Adrenal gland (tissue), 12 donors: ENCODE measurements around the gene RADIL. TPM values are rescaled to one million over a fixed set of nuclear protein-coding genes. Genes with fewer than 3 reads are reported as not detected.

Experiments used
- DNase-seq, 7 donors: peaks; one replicate each; pipeline ENCODE4 v3.0.0-alpha.2; 2019 to 2020
- H3K27ac ChIP-seq, 5 donors: fragments of 200-600 bp; sonication (generic) in 4 of 5; 1 replicate in 3 of 5; 2 replicates in 2 of 5; pipeline versions ENCODE4 v1.5.1 to v1.8.0; 2016 to 2020; ENCODE audit warnings: mild to moderate bottlenecking in 1 of 5
- H3K27me3 ChIP-seq: fragments of 200-600 bp; 2 replicates; pipeline ENCODE4 v1.8.0; 2021
- H3K36me3 ChIP-seq, 2 donors: fragments of 200-600 bp; replicated peaks in 1 of 2; 1 replicate in 1 of 2; 2 replicates in 1 of 2; pipeline versions ENCODE4 v1.5.1 to v1.8.0; 2018 to 2022
- H3K4me1 ChIP-seq, 2 donors: fragments of 200-600 bp; replicated peaks in 1 of 2; 1 replicate in 1 of 2; 2 replicates in 1 of 2; pipeline versions ENCODE4 v1.5.1 to v1.8.0; 2018 to 2021
- H3K4me3 ChIP-seq, 4 donors: fragments of 200-600 bp; sonication (generic) in 3 of 4; one replicate each; pipeline ENCODE4 v1.5.1; 2016 to 2018
- H3K9me3 ChIP-seq, 3 donors: fragments of 200-600 bp; sonication (generic) in 1 of 3; replicated peaks in 1 of 3; 1 replicate in 2 of 3; 2 replicates in 1 of 3; pipeline versions ENCODE4 v1.5.1 to v1.8.0; 2016 to 2021
- POLR2A ChIP-seq, 2 donors: fragments of 450-650 bp; IDR thresholded peaks; one replicate each; pipeline ENCODE4 v1.6.1; 2017; ENCODE audit warnings: antibody characterized with exemption in 2 of 2, mild to moderate bottlenecking in 2 of 2, moderate library complexity in 1 of 2
- WGBS, 4 donors: extraction: QIAGEN DNeasy Blood & Tissue Kit in 2 of 4; methylation state at CpG; one replicate each; pipeline versions ENCODE4 v1.1.5 to v1.1.7; 2013 to 2017; 5-methylcytosine and 5-hydroxymethylcytosine counted together
- intact Hi-C, 2 donors: fragments of 100-400 bp; cut with DNase I; formaldehyde crosslinking; loops; one replicate each; pipeline versions ENCODE4 v1.14.1 to v1.15.0; 2022 to 2023
- polyA plus RNA-seq, 3 donors: library from polyadenylated mRNA; stranded (reverse); fragments of 200-250 nt in 2 of 3; fragments of 350-450 nt in 1 of 3; fragmentation: Illumina TruSeq in 1 of 3; extraction: RNeasy Lipid Tissue Mini Kit (QIAGEN cat#74804) in 1 of 3; gene quantifications; one replicate each; pipeline ENCODE4 v1.2.3, GENCODE V29; 2013 to 2014
- total RNA-seq, 9 donors: library from RNA; depleted of rRNA in 4 of 9; stranded (reverse); fragments of >200 nt in 4 of 9; fragments of 120-200 nt in 1 of 9; fragmentation: NEBNext Ultra II Directional in 1 of 9; extraction: Animal tissue kit (Norgen Biotek cat#: 25700) in 1 of 9; gene quantifications; one replicate each; pipeline versions ENCODE4 v1.1.0 to v1.2.4, GENCODE V29; 2013 to 2023
- TF ChIP-seq, protein P1 (sequence below), 6 experiments: fragments of 450-650 bp in 4 of 6; fragments of 200-600 bp in 2 of 6; sonication (generic) in 1 of 6; IDR thresholded peaks; 1 replicate in 5 of 6; 2 replicates in 1 of 6; pipeline versions ENCODE4 v1.5.1 to v1.8.0; 2016 to 2021; ENCODE audit warnings: antibody characterized with exemption in 6 of 6, mild to moderate bottlenecking in 2 of 6, moderate library complexity in 1 of 6
- donor health status: healthy with polysubstance abuse.
- donor health status: Bipolar disorder and iron deficiency.
- donor health status: DM: yes; HTN: yes; CAD: no.
- donor health status: DM: no; HTN: no; CAD: no.
- donor health status: DM: no; HTN: no; CAD: no.
- donor health status: DM: yes; HTN: yes; CAD: no.

Gene RADIL
- total and polyA plus RNA-seq, 12 donors: 0.16 to 7.8 (median 1.4) TPM

DNA sequence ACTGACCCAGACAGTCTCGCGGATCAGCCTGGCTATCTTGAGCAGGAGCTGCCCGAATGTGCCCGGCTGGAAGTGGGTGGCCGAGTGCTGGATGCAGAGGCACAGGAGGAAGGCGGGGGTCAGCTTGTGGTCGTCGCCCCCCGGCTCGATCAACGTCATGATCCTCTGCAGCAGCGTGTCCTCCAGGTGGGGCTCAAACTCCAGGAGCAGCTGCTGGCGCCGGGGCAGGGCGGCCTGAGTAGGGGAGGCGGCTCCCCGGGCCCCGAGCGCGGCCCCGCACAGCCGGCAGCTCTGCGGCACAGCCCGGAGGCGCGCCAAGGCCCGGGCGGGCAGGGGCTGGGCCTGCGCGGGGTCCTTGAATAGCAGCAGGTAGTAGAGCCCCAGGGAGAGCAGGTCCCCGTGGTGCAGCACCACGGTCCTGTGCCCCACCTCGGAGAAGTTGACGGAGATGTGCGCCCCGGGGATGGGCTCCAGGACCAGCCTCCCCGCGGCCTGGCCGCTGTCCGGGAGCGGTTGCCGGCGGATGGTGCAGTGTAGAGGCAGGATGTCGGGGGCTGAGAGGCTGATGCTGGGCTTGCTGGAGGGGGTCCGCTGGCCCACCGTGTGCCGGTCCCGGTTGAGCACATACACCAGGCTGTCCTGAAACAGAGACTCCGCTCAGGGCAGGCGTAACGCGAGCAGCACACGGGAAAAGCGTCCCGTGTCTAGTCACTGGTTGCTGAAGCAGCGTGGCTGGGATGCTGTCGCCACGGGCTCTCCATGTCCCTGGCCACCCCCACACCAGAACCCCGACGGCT lies 48.7 kb downstream of the RADIL start:
- no peaks in the 10 kb centered on the region for H3K36me3 ChIP-seq
- H3K4me3 ChIP-seq: no peak overlapping the region
- intact Hi-C loops: no loop called here
- H3K27me3 ChIP-seq: no peaks in the 10 kb centered on the region
- no peak overlapping the region for H3K27ac ChIP-seq
- H3K4me1 ChIP-seq: no peaks in the 10 kb centered on the region
- TF ChIP-seq POLR2A (IDR thresholded peaks at IDR 0.05): no peak
- TF ChIP-seq, protein P1, sequence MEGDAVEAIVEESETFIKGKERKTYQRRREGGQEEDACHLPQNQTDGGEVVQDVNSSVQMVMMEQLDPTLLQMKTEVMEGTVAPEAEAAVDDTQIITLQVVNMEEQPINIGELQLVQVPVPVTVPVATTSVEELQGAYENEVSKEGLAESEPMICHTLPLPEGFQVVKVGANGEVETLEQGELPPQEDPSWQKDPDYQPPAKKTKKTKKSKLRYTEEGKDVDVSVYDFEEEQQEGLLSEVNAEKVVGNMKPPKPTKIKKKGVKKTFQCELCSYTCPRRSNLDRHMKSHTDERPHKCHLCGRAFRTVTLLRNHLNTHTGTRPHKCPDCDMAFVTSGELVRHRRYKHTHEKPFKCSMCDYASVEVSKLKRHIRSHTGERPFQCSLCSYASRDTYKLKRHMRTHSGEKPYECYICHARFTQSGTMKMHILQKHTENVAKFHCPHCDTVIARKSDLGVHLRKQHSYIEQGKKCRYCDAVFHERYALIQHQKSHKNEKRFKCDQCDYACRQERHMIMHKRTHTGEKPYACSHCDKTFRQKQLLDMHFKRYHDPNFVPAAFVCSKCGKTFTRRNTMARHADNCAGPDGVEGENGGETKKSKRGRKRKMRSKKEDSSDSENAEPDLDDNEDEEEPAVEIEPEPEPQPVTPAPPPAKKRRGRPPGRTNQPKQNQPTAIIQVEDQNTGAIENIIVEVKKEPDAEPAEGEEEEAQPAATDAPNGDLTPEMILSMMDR (IDR thresholded peaks at IDR 0.05): no peak
- 89 to 96% (median 93%) methylated on average over 17 to 60 of the region's 60 CpGs for WGBS, 4 donors
- DNase-seq: peak in 1 of 7 donors; percentile 13
- no peaks in the 10 kb centered on the region for H3K9me3 ChIP-seq

DNA sequence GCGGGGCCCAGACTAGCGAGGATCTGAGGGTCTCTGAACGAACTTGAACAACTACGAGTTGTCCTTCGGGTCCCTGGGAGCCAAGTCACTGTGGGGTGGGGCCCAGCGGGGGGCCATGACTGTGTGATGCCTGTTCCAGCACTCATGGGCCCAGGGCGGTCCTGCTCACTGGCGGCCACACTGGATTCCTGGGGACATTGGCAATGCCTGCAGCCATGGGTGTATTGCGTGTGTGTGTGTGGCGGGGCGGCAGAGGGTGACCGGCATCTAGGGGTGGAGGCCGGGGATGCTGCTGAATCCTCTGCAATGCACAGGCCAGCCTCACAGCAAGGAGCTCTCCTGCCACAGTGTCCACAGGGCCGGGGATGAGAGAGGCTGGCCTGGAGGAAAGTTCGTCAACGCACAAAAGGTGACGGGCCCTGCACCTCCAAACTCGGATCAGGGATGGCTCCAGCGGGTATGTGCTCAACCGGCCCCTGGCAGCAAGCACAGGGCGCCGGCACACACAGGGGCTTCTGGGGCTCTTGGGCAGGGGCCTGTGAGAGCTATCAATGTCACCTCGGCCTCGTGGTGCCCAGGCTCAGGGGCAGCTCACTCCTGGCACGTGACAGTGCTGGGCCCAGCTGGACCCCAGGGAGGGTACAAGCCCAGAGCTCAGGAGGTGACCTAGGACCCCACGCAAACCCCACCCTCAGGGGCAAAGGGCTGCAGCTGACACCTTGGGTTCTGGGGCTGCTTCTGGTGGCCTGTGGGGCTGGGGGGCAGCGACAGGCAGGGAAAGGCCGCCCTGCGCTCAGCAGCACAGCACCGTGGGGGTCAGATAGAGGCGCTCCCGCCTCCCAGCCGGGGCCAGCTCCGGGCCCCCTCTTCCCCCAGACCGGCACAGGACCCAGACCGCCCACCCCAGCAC lies 49.6 kb downstream of the RADIL start:
- H3K27me3 ChIP-seq: no peaks in the 10 kb centered on the region
- intact Hi-C loops: no loop called here
- WGBS, 4 donors: 77 to 88% (median 84%) methylated on average over 22 to 36 of the region's 36 CpGs
- no peaks in the 10 kb centered on the region for H3K9me3 ChIP-seq
- no peaks in the 10 kb centered on the region for H3K36me3 ChIP-seq
- H3K4me1 ChIP-seq: no peaks in the 10 kb centered on the region
- no peak overlapping the region for H3K27ac ChIP-seq
- no peak for TF ChIP-seq POLR2A (IDR thresholded peaks at IDR 0.05)
- TF ChIP-seq, protein P1 (IDR thresholded peaks at IDR 0.05): no peak
- no peak overlapping the region for H3K4me3 ChIP-seq
- DNase-seq: no peak

DNA sequence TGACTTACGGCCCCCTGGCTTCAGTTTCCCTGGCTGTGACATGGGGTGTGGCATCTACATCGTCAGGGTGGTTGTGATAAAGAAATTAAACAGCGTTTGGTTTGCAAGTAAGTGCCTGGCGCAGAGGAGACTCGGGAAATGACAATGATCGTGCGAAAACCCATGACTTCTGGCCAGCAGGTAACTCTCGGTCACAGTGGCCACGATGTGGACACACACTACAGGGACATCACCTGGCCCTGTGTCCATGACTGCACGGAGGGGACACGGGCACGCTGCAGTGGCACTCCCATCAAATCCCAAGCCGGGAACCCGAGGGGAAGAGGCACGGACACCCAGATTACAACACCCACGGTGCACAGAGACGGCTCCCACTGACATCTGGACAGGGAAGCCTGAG lies 50.3 kb downstream of the RADIL start:
- TF ChIP-seq, protein P1 (IDR thresholded peaks at IDR 0.05): no peak
- no peak for TF ChIP-seq POLR2A (IDR thresholded peaks at IDR 0.05)
- Histone ChIP-seq H3K9me3 (no peaks in the 10 kb centered on the region), H3K4me3 (no peak overlapping the region), H3K4me1 (no peaks in the 10 kb centered on the region), H3K27me3 (no peaks in the 10 kb centered on the region), H3K36me3 (no peaks in the 10 kb centered on the region), H3K27ac (no peak overlapping the region)
- DNase-seq: no peak
- intact Hi-C loops: no loop called here
- 82 to 92% (median 86%) methylated on average over 17 of the region's 17 CpGs for WGBS, 4 donors

DNA sequence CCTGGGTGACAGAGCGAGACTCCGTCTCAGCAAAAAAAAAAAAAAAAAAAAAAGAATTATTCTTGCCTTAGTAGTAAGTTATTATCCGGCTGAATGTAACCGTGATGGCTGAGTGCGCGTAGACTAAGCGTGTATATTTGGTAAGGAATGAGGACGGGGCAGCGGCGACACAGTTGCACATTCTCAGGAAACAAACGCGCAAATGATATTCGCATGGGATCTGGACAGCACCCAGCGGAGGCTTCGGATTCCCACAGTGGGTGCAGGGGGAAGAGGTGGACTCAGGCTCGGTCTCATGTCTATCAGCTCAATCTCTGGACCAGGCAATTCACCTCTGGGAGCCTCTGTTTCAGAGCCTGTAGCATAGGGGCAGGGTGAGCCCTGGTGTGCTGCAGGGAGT lies 50.8 kb downstream of the RADIL start:
- Histone ChIP-seq H3K36me3 (no peaks in the 10 kb centered on the region), H3K4me3 (no peak overlapping the region), H3K4me1 (no peaks in the 10 kb centered on the region), H3K9me3 (no peaks in the 10 kb centered on the region), H3K27me3 (no peaks in the 10 kb centered on the region), H3K27ac (no peak overlapping the region)
- DNase-seq: no peak
- intact Hi-C loops: no loop called here
- 86 to 95% (median 93%) methylated on average over 15 to 16 of the region's 16 CpGs for WGBS, 4 donors
- no peak for TF ChIP-seq POLR2A (IDR thresholded peaks at IDR 0.05)
- TF ChIP-seq, protein P1 (IDR thresholded peaks at IDR 0.05): no peak
